NCI-H748 (cell line): ENCODE results near the gene CAPN14.
A peak's percentile ranks its signal among the peaks of the same experiment; 100 is the strongest.
"Not testable (repeated sequence)": the region's sequence is repeated elsewhere in the genome, so short reads cannot be mapped to it uniquely, and the experiment has no call there.

ENCODE experiments used
- DNase-seq: peaks from one replicate; lab custom pipeline; 2025; ENCODE audit not compliant: unreplicated experiment; lab: John Stamatoyannopoulos, UW

Gene CAPN14

GRCh38 chr2:31199206-31199605 is 18.1 kb downstream of the CAPN14 start:
- no peak for DNase-seq

GRCh38 chr2:31197669-31198068 is 19.6 kb downstream of the CAPN14 start:
- no peak for DNase-seq

GRCh38 chr2:31197166-31197565 is 20.1 kb downstream of the CAPN14 start:
- no peak for DNase-seq

GRCh38 chr2:31196622-31197021 is 20.7 kb downstream of the CAPN14 start:
- DNase-seq = no peak

GRCh38 chr2:31193806-31194205 is 23.5 kb downstream of the CAPN14 start:
- no peak for DNase-seq

GRCh38 chr2:31192851-31193392 is 24.4 kb downstream of the CAPN14 start:
- no peak for DNase-seq

- DNase-seq = no peak
Measured at GRCh38 chr2:31192396-31192795, 24.9 kb downstream of the CAPN14 start.

- no peak for DNase-seq
Measured at GRCh38 chr2:31191931-31192330, 25.4 kb downstream of the CAPN14 start.

GRCh38 chr2:31190188-31190587 is 27.1 kb downstream of the CAPN14 start:
- DNase-seq = no peak

- no peak for DNase-seq
Measured at GRCh38 chr2:31189141-31189540, 28.2 kb downstream of the CAPN14 start.

- no peak for DNase-seq
Measured at GRCh38 chr2:31188131-31188530, 29.2 kb downstream of the CAPN14 start.

GRCh38 chr2:31187166-31187565 is 30.1 kb downstream of the CAPN14 start:
- no peak for DNase-seq

GRCh38 chr2:31183973-31184372 is 33.3 kb downstream of the CAPN14 start:
- not testable (repeated sequence) for DNase-seq

GRCh38 chr2:31176742-31177141 is 40.6 kb downstream of the CAPN14 start:
- no peak for DNase-seq

GRCh38 chr2:31171142-31171541 is 46.2 kb downstream of the CAPN14 start:
- DNase-seq = no peak

GRCh38 chr2:31170071-31170698 is 47.1 kb downstream of the CAPN14 start:
- peak; percentile 28 for DNase-seq

- DNase-seq = no peak
Measured at GRCh38 chr2:31168291-31168690, 49.0 kb downstream of the CAPN14 start.

- DNase-seq = no peak
Measured at GRCh38 chr2:31166925-31167324, 50.4 kb downstream of the CAPN14 start.

- DNase-seq = no peak
Measured at GRCh38 chr2:31163011-31163539, 54.2 kb downstream of the CAPN14 start.

GRCh38 chr2:31161637-31162036 is 55.7 kb downstream of the CAPN14 start:
- no peak for DNase-seq

- DNase-seq = no peak
Measured at GRCh38 chr2:31151501-31151900, 65.8 kb downstream of the CAPN14 start.

- DNase-seq = no peak
Measured at GRCh38 chr2:31150120-31150670, 67.1 kb downstream of the CAPN14 start.

GRCh38 chr2:31148514-31148913 is 68.8 kb downstream of the CAPN14 start:
- DNase-seq = no peak
